Measurements from ENCODE around the gene TMTC4.
A peak's percentile ranks its signal among the peaks of the same experiment; 100 is the strongest.

Gene TMTC4

GRCh38 chr13:100581030-100581429 lies 93.6 kb downstream of the TMTC4 start:
- TF ChIP-seq TCF12 (IDR thresholded peaks at IDR 0.05; ENCODE audit: low read depth): no peak
- no peak for TF ChIP-seq TAF1 (IDR thresholded peaks at IDR 0.05; ENCODE audit: low read depth)
- TF ChIP-seq CREB1 (IDR thresholded peaks at IDR 0.05; ENCODE audit: low read depth): no peak
- no peak for TF ChIP-seq FOXM1 (IDR thresholded peaks at IDR 0.05; ENCODE audit: borderline replicate concordance, low read depth)
- TF ChIP-seq TEAD4 (IDR thresholded peaks at IDR 0.05): no peak
- TF ChIP-seq, protein P1, sequence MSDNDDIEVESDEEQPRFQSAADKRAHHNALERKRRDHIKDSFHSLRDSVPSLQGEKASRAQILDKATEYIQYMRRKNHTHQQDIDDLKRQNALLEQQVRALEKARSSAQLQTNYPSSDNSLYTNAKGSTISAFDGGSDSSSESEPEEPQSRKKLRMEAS (IDR thresholded peaks at IDR 0.05): no peak
- TF ChIP-seq, protein P2, sequence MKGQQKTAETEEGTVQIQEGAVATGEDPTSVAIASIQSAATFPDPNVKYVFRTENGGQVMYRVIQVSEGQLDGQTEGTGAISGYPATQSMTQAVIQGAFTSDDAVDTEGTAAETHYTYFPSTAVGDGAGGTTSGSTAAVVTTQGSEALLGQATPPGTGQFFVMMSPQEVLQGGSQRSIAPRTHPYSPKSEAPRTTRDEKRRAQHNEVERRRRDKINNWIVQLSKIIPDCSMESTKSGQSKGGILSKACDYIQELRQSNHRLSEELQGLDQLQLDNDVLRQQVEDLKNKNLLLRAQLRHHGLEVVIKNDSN (IDR thresholded peaks at IDR 0.05): no peak
- TF ChIP-seq EGR1 (IDR thresholded peaks at IDR 0.05): no peak
- no peak for TF ChIP-seq RAD21 (IDR thresholded peaks at IDR 0.05; ENCODE audit: low read depth)
- no peak for TF ChIP-seq NFIC (IDR thresholded peaks at IDR 0.05)
- no peak for TF ChIP-seq ZBTB7A (IDR thresholded peaks at IDR 0.05; ENCODE audit: low read depth)
- no peak for TF ChIP-seq CEBPB (IDR thresholded peaks at IDR 0.05)
- TF ChIP-seq YY1 (IDR thresholded peaks at IDR 0.05; ENCODE audit: low read depth): no peak
- no peak for TF ChIP-seq EP300 (IDR thresholded peaks at IDR 0.05; ENCODE audit: borderline replicate concordance)
- no peak for TF ChIP-seq REST (IDR thresholded peaks at IDR 0.05; ENCODE audit: low read depth)

DNA sequence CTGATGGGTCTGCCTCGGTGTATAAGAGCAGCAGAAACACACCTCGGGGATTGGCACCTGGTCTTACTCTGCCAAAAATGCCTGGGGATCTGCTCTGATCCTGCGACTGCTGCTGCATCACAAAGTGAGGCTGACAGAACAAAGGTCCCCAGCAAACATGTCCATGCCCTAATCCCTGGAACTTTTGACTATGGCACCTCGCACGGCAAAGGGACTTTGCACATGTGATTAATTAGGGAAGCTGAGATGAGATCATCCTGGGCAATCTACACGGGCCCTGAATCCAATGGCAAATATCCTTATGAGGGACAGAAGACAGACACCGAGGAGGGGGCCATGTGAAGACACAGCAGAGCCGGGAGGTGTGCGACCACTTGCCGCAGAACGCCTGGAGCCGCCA lies 94.5 kb downstream of the TMTC4 start:
- TF ChIP-seq FOXM1 (IDR thresholded peaks at IDR 0.05; ENCODE audit: borderline replicate concordance, low read depth): no peak

DNA sequence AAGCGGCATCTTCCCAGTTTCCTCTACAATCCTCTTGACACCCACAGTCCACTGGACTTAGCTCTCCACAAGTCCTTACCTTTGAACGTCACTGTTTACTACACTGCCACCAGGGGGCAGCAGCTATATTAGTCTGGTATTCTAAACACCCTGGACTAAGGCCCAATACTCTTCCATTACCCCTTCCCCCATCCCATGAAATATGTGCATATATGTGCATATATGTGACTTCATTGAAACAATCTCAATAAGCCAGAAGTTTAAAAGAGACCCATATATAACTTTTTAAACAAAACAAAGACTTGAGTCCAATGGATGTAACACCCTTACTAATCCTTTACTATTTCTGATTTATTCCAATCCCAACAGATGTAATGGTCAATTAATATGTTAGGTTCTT lies 101.5 kb downstream of the TMTC4 start:
- peak; percentile 81 for TF ChIP-seq RAD21 (IDR thresholded peaks at IDR 0.05; ENCODE audit: low read depth)
- TF ChIP-seq FOXM1 (IDR thresholded peaks at IDR 0.05; ENCODE audit: borderline replicate concordance, low read depth): no peak

DNA sequence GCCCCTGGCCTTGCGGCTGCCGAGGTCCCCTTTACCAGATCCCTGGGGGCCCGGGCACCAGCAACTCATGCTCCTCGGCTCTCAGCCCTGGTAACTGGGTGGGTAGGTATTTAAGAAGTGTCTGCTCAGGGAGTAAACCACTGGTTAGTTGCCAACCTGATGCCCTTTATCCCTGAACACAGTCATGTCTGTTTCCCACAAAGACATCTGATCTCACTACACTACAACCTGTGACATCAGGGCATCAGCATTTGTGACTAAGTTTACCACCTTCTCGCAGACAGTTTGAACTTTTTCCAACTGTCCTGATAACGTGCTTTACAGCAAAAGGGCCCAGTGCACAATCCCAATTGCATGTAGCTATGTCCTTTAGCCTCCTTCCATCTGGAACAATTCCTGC lies 108.1 kb downstream of the TMTC4 start:
- TF ChIP-seq EP300 (IDR thresholded peaks at IDR 0.05; ENCODE audit: borderline replicate concordance) (no peak), FOXM1 (IDR thresholded peaks at IDR 0.05; ENCODE audit: borderline replicate concordance, low read depth) (no peak), NFIC (IDR thresholded peaks at IDR 0.05) (no peak), TEAD4 (IDR thresholded peaks at IDR 0.05) (no peak), TCF12 (IDR thresholded peaks at IDR 0.05; ENCODE audit: low read depth) (no peak), TAF1 (IDR thresholded peaks at IDR 0.05; ENCODE audit: low read depth) (no peak), RAD21 (IDR thresholded peaks at IDR 0.05; ENCODE audit: low read depth) (no peak), REST (IDR thresholded peaks at IDR 0.05; ENCODE audit: low read depth) (no peak)
- TF ChIP-seq, protein P1 (IDR thresholded peaks at IDR 0.05): no peak

- TF ChIP-seq CEBPB (IDR thresholded peaks at IDR 0.05) (no peak), NFIC (IDR thresholded peaks at IDR 0.05) (no peak), CREB1 (IDR thresholded peaks at IDR 0.05; ENCODE audit: low read depth) (no peak), ZBTB7A (IDR thresholded peaks at IDR 0.05; ENCODE audit: low read depth) (no peak), TCF12 (IDR thresholded peaks at IDR 0.05; ENCODE audit: low read depth) (no peak), YY1 (IDR thresholded peaks at IDR 0.05; ENCODE audit: low read depth) (no peak), EGR1 (IDR thresholded peaks at IDR 0.05) (no peak), FOXM1 (IDR thresholded peaks at IDR 0.05; ENCODE audit: borderline replicate concordance, low read depth) (no peak), TEAD4 (IDR thresholded peaks at IDR 0.05) (no peak), REST (IDR thresholded peaks at IDR 0.05; ENCODE audit: low read depth) (no peak), TAF1 (IDR thresholded peaks at IDR 0.05; ENCODE audit: low read depth) (no peak), RAD21 (IDR thresholded peaks at IDR 0.05; ENCODE audit: low read depth) (no peak), EP300 (IDR thresholded peaks at IDR 0.05; ENCODE audit: borderline replicate concordance) (no peak)
- TF ChIP-seq, protein P1 (IDR thresholded peaks at IDR 0.05): no peak
- TF ChIP-seq, protein P2 (IDR thresholded peaks at IDR 0.05): no peak
These were observed 109.3 kb downstream of the TMTC4 start for GRCh38 chr13:100565286-100565685.
